Measurements from ENCODE around the gene H2BK1. TPM values are rescaled to one million over a fixed set of nuclear protein-coding genes. Genes with fewer than 3 reads are reported as not detected.

H2BK1 gene
- polyA plus RNA-seq, 3 donors, result not detected

- Mint-ChIP-seq H3K9me3 (peaks cover 0 to 7% (median 0%) of the 10 kb centered on the region in 7 donors), H3K4me3 (peak overlapping the region in 1 of 2 donors; percentile 32), H3K27me3 (ENCODE audit: low read depth in 3 of 3) (peaks cover 17 to 37% (median 31%) of the 10 kb centered on the region in 3 donors), H3K4me1 (peaks cover 32% of the 10 kb centered on the region), H3K36me3 (peaks cover 55 to 70% of the 10 kb centered on the region in 2 donors), H3K27ac (no peak overlapping the region)
- H3K4me3 ChIP-seq (replicated peaks in 1 of 3; ENCODE audit: low read depth in 2 of 3, low read length in 3 of 3), result no peak overlapping the region
- H3K4me2 ChIP-seq (replicated peaks; ENCODE audit: extremely low read depth, low read length, poor library complexity, severe bottlenecking), result no peak overlapping the region
- peaks cover 12 to 22% of the 10 kb centered on the region in 2 donors for H3K27me3 ChIP-seq (ENCODE audit: control insufficient read depth in 2 of 2, insufficient read depth in 2 of 2, low read length in 2 of 2)
- no peak overlapping the region for H3K9ac ChIP-seq (ENCODE audit: insufficient read depth, low read length, poor library complexity, severe bottlenecking)
- no peak for DNase-seq
- H3K36me3 ChIP-seq (replicated peaks in 1 of 2; ENCODE audit: control insufficient read depth in 1 of 2, insufficient read depth in 2 of 2, low read length in 2 of 2), result peaks cover 56 to 58% of the 10 kb centered on the region in 2 donors
- no peak for TF ChIP-seq CTCF (IDR thresholded peaks at IDR 0.05)
- H3K9me3 ChIP-seq (replicated peaks in 1 of 2; ENCODE audit: control insufficient read depth in 1 of 2, insufficient read depth in 1 of 2, low read length in 2 of 2), result no peaks in the 10 kb centered on the region
- no peak overlapping the region for H3K27ac ChIP-seq (ENCODE audit: low read depth in 1 of 2, low read length in 2 of 2)
- H3K4me1 ChIP-seq (ENCODE audit: control insufficient read depth in 1 of 2, insufficient read depth in 2 of 2, low read length in 2 of 2), result peaks cover 28 to 38% of the 10 kb centered on the region in 2 donors
- no peak overlapping the region for H2AFZ ChIP-seq (ENCODE audit: insufficient read depth, low read depth, low read length, poor library complexity, severe bottlenecking)
- intact Hi-C loops (cut with micrococcal nuclease), result no loop called here
- 96% methylated on average over 6 of the region's 7 CpGs for WGBS (ENCODE audit: insufficient coverage)
- peaks cover 7% of the 10 kb centered on the region for H3K79me2 ChIP-seq (ENCODE audit: insufficient read depth, low read length)
- H4K20me1 ChIP-seq (ENCODE audit: insufficient read depth, low read length), result peaks cover 98% of the 10 kb centered on the region
Observed at GRCh38 chr7:151240942-151241754, 30.9 kb upstream of the H2BK1 start.

GRCh38 chr7:151240536-151240935 is 30.2 kb upstream of the H2BK1 start:
- no peak overlapping the region for H3K27ac Mint-ChIP-seq
- H3K4me3 ChIP-seq (replicated peaks in 1 of 3; ENCODE audit: low read depth in 2 of 3, low read length in 3 of 3), result no peak overlapping the region
- H3K36me3 ChIP-seq (replicated peaks in 1 of 2; ENCODE audit: control insufficient read depth in 1 of 2, insufficient read depth in 2 of 2, low read length in 2 of 2), result peaks cover 62 to 64% of the 10 kb centered on the region in 2 donors
- peaks cover 98% of the 10 kb centered on the region for H4K20me1 ChIP-seq (ENCODE audit: insufficient read depth, low read length)
- no peak for DNase-seq
- H3K27me3 ChIP-seq (ENCODE audit: control insufficient read depth in 2 of 2, insufficient read depth in 2 of 2, low read length in 2 of 2), result peaks cover 8 to 16% of the 10 kb centered on the region in 2 donors
- intact Hi-C loops (cut with micrococcal nuclease), result no loop called here
- H3K79me2 ChIP-seq (ENCODE audit: insufficient read depth, low read length), result peaks cover 14% of the 10 kb centered on the region
- H3K9ac ChIP-seq (ENCODE audit: insufficient read depth, low read length, poor library complexity, severe bottlenecking), result no peak overlapping the region
- no peak overlapping the region for H3K27ac ChIP-seq (ENCODE audit: low read depth in 1 of 2, low read length in 2 of 2)
- peaks cover 13 to 31% (median 26%) of the 10 kb centered on the region in 3 donors for H3K27me3 Mint-ChIP-seq (ENCODE audit: low read depth in 3 of 3)
- H3K9me3 Mint-ChIP-seq, result peaks cover 0 to 3% (median 0%) of the 10 kb centered on the region in 7 donors
- H3K36me3 Mint-ChIP-seq, result peaks cover 56 to 68% of the 10 kb centered on the region in 2 donors
- no peak overlapping the region for H3K4me3 Mint-ChIP-seq
- no peak overlapping the region for H3K4me2 ChIP-seq (replicated peaks; ENCODE audit: extremely low read depth, low read length, poor library complexity, severe bottlenecking)
- peaks cover 25 to 32% of the 10 kb centered on the region in 2 donors for H3K4me1 ChIP-seq (ENCODE audit: control insufficient read depth in 1 of 2, insufficient read depth in 2 of 2, low read length in 2 of 2)
- H3K4me1 Mint-ChIP-seq, result peaks cover 27% of the 10 kb centered on the region
- no CpG with 5 or more reads among the region's 4 CpGs for WGBS (ENCODE audit: insufficient coverage)
- TF ChIP-seq CTCF (IDR thresholded peaks at IDR 0.05), result no peak
- no peak overlapping the region for H2AFZ ChIP-seq (ENCODE audit: insufficient read depth, low read depth, low read length, poor library complexity, severe bottlenecking)
- H3K9me3 ChIP-seq (replicated peaks in 1 of 2; ENCODE audit: control insufficient read depth in 1 of 2, insufficient read depth in 1 of 2, low read length in 2 of 2), result no peaks in the 10 kb centered on the region

All from CD14-positive monocyte (primary cell).